HCT116 (cell line): ENCODE measurements around the gene PDE6H. TPM values are rescaled to one million over a fixed set of nuclear protein-coding genes. Genes with fewer than 3 reads are reported as not detected.

Experiments used
- ATAC-seq: fragments of 200-7000 bp; cut with Tn5 transposase; 2 replicates; pipeline ENCODE4 v1.9.1; 2020; ENCODE audit warnings: mild to moderate bottlenecking, moderate library complexity
- BruUV-seq: library from RNA; stranded (reverse); fragments of 400-500 nt; replicated peaks from 2 replicates; lab custom pipeline; 2021; lab: Mats Ljungman, UMichigan
- CTCF ChIA-PET: fragments of 300-600 bp; sonication (Branson Sonifier 250); formaldehyde crosslinking; loops from one replicate; lab custom pipeline; 2021; ENCODE audit warnings: antibody characterized with exemption; lab: Charles Lee
- POLR2A ChIA-PET: fragments of 300-600, 350-600 bp; sonication (Branson Sonifier 250); formaldehyde crosslinking; loops from one replicate; lab custom pipeline; 2021; ENCODE audit warnings: antibody characterized with exemption; lab: Charles Lee
- RAD21 ChIA-PET, 2 experiments: fragments of 300-600 bp; sonication (Branson Sonifier 250); formaldehyde crosslinking; loops; one replicate each; lab custom pipeline; 2023; ENCODE audit warnings: low total read pairs in 2 of 2; ENCODE audit not compliant: uncharacterized antibody in 2 of 2, unreplicated experiment in 2 of 2, low non-redundant PET in 1 of 2; lab: Charles Lee
- DNase-seq: peaks from one replicate; pipeline ENCODE4 v3.0.0-alpha.2; 2010; ENCODE audit warnings: low read depth, low spot score
- H2AFZ ChIP-seq: fragments of 200-600 bp; shearing (Covaris generic), sonication (generic); 2 replicates; pipeline ENCODE4 v1.6.1; 2017; ENCODE audit warnings: low read depth, mixed run types, mixed read lengths, antibody characterized with exemption, low read length; ENCODE audit not compliant: poor library complexity, severe bottlenecking
- H3K27ac ChIP-seq: 2 replicates; pipeline ENCODE4 v1.5.1; 2012; ENCODE audit warnings: low read depth, low read length
- H3K27me3 ChIP-seq: fragments of 200-600 bp; sonication (generic); 2 replicates; pipeline ENCODE4 v1.6.1; 2016; ENCODE audit warnings: mixed run types, low read length, mixed read lengths; ENCODE audit not compliant: insufficient read depth
- H3K36me3 ChIP-seq, 2 experiments: fragments of 200-500 bp in 1 of 2; fragments of 200-600 bp in 1 of 2; sonication (Bioruptor generic) in 1 of 2; sonication (generic) in 1 of 2; 2 replicates each; pipeline versions ENCODE4 v1.5.1 to v1.6.1; 2014 to 2016; ENCODE audit warnings: low read length in 2 of 2, inconsistent platforms in 1 of 2, mixed read lengths in 1 of 2, mixed run types in 1 of 2; ENCODE audit not compliant: insufficient read depth in 2 of 2, control insufficient read depth in 1 of 2
- H3K4me1 ChIP-seq, 2 experiments: fragments of 200-600 bp in 1 of 2; sonication (generic) in 1 of 2; 2 replicates each; pipeline versions ENCODE4 v1.5.1 to v1.6.1; 2012 to 2017; ENCODE audit warnings: low read length in 2 of 2, inconsistent platforms in 1 of 2, mild to moderate bottlenecking in 1 of 2, mixed read lengths in 1 of 2, mixed run types in 1 of 2, moderate library complexity in 1 of 2; ENCODE audit not compliant: insufficient read depth in 2 of 2, control insufficient read depth in 1 of 2
- H3K4me2 ChIP-seq: fragments of 200-600 bp; sonication (generic); 2 replicates; pipeline ENCODE4 v1.6.1; 2017; ENCODE audit warnings: mixed run types, low read length, mixed read lengths
- H3K4me3 ChIP-seq, 2 experiments: fragments of 200-600 bp in 1 of 2; sonication (generic) in 1 of 2; replicated peaks in 1 of 2; 2 replicates each; pipeline ENCODE4 v1.5.1; 2011 to 2016; ENCODE audit warnings: low read length in 2 of 2, control low read depth in 1 of 2, low read depth in 1 of 2, mild to moderate bottlenecking in 1 of 2, mixed read lengths in 1 of 2, mixed run types in 1 of 2
- H3K79me2 ChIP-seq: fragments of 200-600 bp; sonication (generic); 2 replicates; pipeline ENCODE4 v1.6.1; 2017; ENCODE audit warnings: mild to moderate bottlenecking, mixed run types, low read length, moderate library complexity, mixed read lengths; ENCODE audit not compliant: insufficient read depth
- H3K9ac ChIP-seq: fragments of 200-600 bp; sonication (generic); 2 replicates; pipeline ENCODE4 v1.6.1; 2016; ENCODE audit warnings: low read length, mixed read lengths
- H3K9me2 ChIP-seq: fragments of 200-600 bp; sonication (generic), shearing (Covaris generic); 2 replicates; pipeline ENCODE4 v1.6.1; 2017; ENCODE audit warnings: mixed run types, mild to moderate bottlenecking, moderate library complexity; ENCODE audit not compliant: insufficient read depth
- H3K9me3 ChIP-seq, 2 experiments: fragments of 200-500 bp in 1 of 2; fragments of 200-600 bp in 1 of 2; sonication (Bioruptor generic) in 1 of 2; sonication (generic) in 1 of 2; 2 replicates each; pipeline ENCODE4 v1.6.1; 2014 to 2017; ENCODE audit warnings: low read length in 2 of 2, mixed read lengths in 2 of 2, inconsistent platforms in 1 of 2, low read depth in 1 of 2, mild to moderate bottlenecking in 1 of 2, mixed run types in 1 of 2, moderate library complexity in 1 of 2; ENCODE audit not compliant: control insufficient read depth in 1 of 2, insufficient read depth in 1 of 2
- H4K20me1 ChIP-seq: fragments of 200-600 bp; sonication (generic), shearing (Covaris generic); 2 replicates; pipeline ENCODE4 v1.6.1; 2017; ENCODE audit warnings: mixed run types, mild to moderate bottlenecking, moderate library complexity; ENCODE audit not compliant: insufficient read depth
- ATF3 ChIP-seq: IDR thresholded peaks from 2 replicates; pipeline ENCODE4 v1.6.1; 2012
- CBX3 ChIP-seq: IDR thresholded peaks from 2 replicates; pipeline ENCODE4 v1.6.1; 2012; ENCODE audit warnings: low read depth
- CTCF ChIP-seq, 3 experiments: fragments of 200-600 bp in 1 of 3; sonication (generic) in 1 of 3; IDR thresholded peaks in 2 of 3; conservative IDR thresholded peaks in 1 of 3; 2 replicates each; pipeline ENCODE4 v1.5.1; 2012 to 2017; ENCODE audit warnings: low read depth in 2 of 3, low read length in 2 of 3, antibody characterized with exemption in 1 of 3, borderline replicate concordance in 1 of 3, control low read depth in 1 of 3, mild to moderate bottlenecking in 1 of 3, mixed read lengths in 1 of 3, mixed run types in 1 of 3, moderate library complexity in 1 of 3; ENCODE audit not compliant: insufficient read depth in 1 of 3
- EGR1 ChIP-seq: IDR thresholded peaks from 2 replicates; pipeline ENCODE4 v1.6.1; 2012; ENCODE audit warnings: low read depth
- ELF1 ChIP-seq: IDR thresholded peaks from 2 replicates; pipeline ENCODE4 v1.6.1; 2012; ENCODE audit warnings: low read depth, borderline replicate concordance
- EZH2 ChIP-seq: fragments of 200-600 bp; sonication (generic); IDR thresholded peaks from 2 replicates; pipeline ENCODE4 v1.6.1; 2017; ENCODE audit warnings: antibody characterized with exemption, mixed run types
- FOSL1 ChIP-seq: IDR thresholded peaks from 2 replicates; pipeline ENCODE4 v1.6.1; 2012; ENCODE audit warnings: low read depth
- JUND ChIP-seq: IDR thresholded peaks from 2 replicates; pipeline ENCODE4 v1.6.1; 2012
- MAX ChIP-seq: IDR thresholded peaks from 2 replicates; pipeline ENCODE4 v1.6.1; 2012
- POLR2AphosphoS5 ChIP-seq: IDR thresholded peaks from 2 replicates; pipeline ENCODE4 v1.6.1; 2011; ENCODE audit warnings: mild to moderate bottlenecking, low read depth, low read length, moderate library complexity
- RAD21 ChIP-seq: IDR thresholded peaks from 2 replicates; pipeline ENCODE4 v1.6.1; 2012; ENCODE audit warnings: low read depth, mild to moderate bottlenecking
- REST ChIP-seq: IDR thresholded peaks from 2 replicates; pipeline ENCODE4 v1.6.1; 2012; ENCODE audit warnings: low read depth
- SIN3A ChIP-seq: IDR thresholded peaks from 2 replicates; pipeline ENCODE4 v1.6.1; 2012; ENCODE audit warnings: low read depth
- SP1 ChIP-seq: IDR thresholded peaks from 2 replicates; pipeline ENCODE4 v1.6.1; 2012; ENCODE audit warnings: low read depth
- SRF ChIP-seq: IDR thresholded peaks from 2 replicates; pipeline ENCODE4 v1.6.1; 2012; ENCODE audit warnings: low read depth
- TCF7L2 ChIP-seq: IDR thresholded peaks from 2 replicates; pipeline ENCODE4 v1.7.0; 2011; ENCODE audit warnings: borderline replicate concordance, inconsistent platforms; ENCODE audit not compliant: insufficient read depth, insufficient read length; ENCODE audit errors: extremely low read depth
- ZBTB33 ChIP-seq: IDR thresholded peaks from 2 replicates; pipeline ENCODE4 v1.6.1; 2011; ENCODE audit warnings: mild to moderate bottlenecking, low read length, moderate library complexity; ENCODE audit not compliant: insufficient replicate concordance; ENCODE audit errors: extremely low read depth
- ZNF274 ChIP-seq: fragments of 200-500 bp; sonication (Bioruptor generic); IDR thresholded peaks from 2 replicates; pipeline ENCODE4 v1.6.1; 2014; ENCODE audit warnings: mild to moderate bottlenecking, low read depth, low read length, inconsistent platforms
- intact Hi-C: fragments of 100-400 bp; cut with micrococcal nuclease; formaldehyde crosslinking; loops from 2 replicates; pipeline ENCODE4 v1.10.0; 2022
- total RNA-seq: library from RNA; stranded (reverse); gene quantifications from one replicate; pipeline ENCODE4 v1.2.1, GENCODE V29; 2021; ENCODE audit not compliant: unreplicated experiment

The PDE6H gene
- total RNA-seq, 1 experiment from 2014 or later, result not detected

- DNase-seq, result no peak
- no peak overlapping the region for H3K4me2 ChIP-seq
- no peak overlapping the region for H3K27ac ChIP-seq
- intact Hi-C loops, result no loop called here
- POLR2A ChIA-PET, result no interaction called here
- RAD21 ChIA-PET, result interaction anchor here in 1 of 2 experiments (0.5 kb wide), 1 partner anchor 13 kb away, joined by 3 read pairs; no protein-coding TSS in a partner anchor
- H3K9ac ChIP-seq, result no peak overlapping the region
- CTCF ChIA-PET, result no interaction called here
- no peaks in the 10 kb centered on the region for H3K79me2 ChIP-seq
- BruUV-seq, result no TSS peak
- no peak for ATAC-seq
- peaks cover 0 to 7% of the 10 kb centered on the region in 2 experiments; a peak in 2 of 4 replicates for H3K4me1 ChIP-seq
- H3K9me3 ChIP-seq, result no peaks in the 10 kb centered on the region
- no peak for TF ChIP-seq SP1
- TF ChIP-seq POLR2AphosphoS5, result no peak
- TF ChIP-seq JUND, result no peak
- no peak for TF ChIP-seq RAD21
- no peak for TF ChIP-seq ZNF274
- no peak for TF ChIP-seq ELF1
- no peak for TF ChIP-seq EZH2
- TF ChIP-seq SRF, result no peak
- TF ChIP-seq REST, result no peak
- TF ChIP-seq MAX, result no peak
- TF ChIP-seq EGR1, result no peak
- TF ChIP-seq CBX3, result no peak
- no peak for TF ChIP-seq SIN3A
- no peak for TF ChIP-seq ATF3
- no peak for TF ChIP-seq CTCF (IDR thresholded peaks at IDR 0.05 in 2 of 3, conservative IDR thresholded peaks at IDR 0.05 in 1 of 3; ENCODE audit: borderline replicate concordance in 1 of 3, insufficient read depth in 1 of 3, low read depth in 2 of 3, low read length in 2 of 3)
- TF ChIP-seq FOSL1, result no peak
- no peak for TF ChIP-seq TCF7L2
- TF ChIP-seq ZBTB33, result no peak
- H3K4me3 ChIP-seq, result no peak overlapping the region
- no peaks in the 10 kb centered on the region for H3K36me3 ChIP-seq
- no peaks in the 10 kb centered on the region for H3K27me3 ChIP-seq
- no peaks in the 10 kb centered on the region for H4K20me1 ChIP-seq
- no peaks in the 10 kb centered on the region for H3K9me2 ChIP-seq
- H2AFZ ChIP-seq, result no peak overlapping the region
These were observed 8.4 kb upstream of the PDE6H start for GRCh38 chr12:14964406-14964805.
